GM20000 (cell line): ENCODE data around the gene RAB11FIP5.

Experiments used
- DNase-seq: peaks from one replicate; pipeline ENCODE4 v3.0.0; 2012; ENCODE audit warnings: low spot score
- CTCF ChIP-seq: IDR thresholded peaks from 2 replicates; pipeline ENCODE4 v1.5.1; 2012; ENCODE audit warnings: mild to moderate bottlenecking, control low read depth; ENCODE audit errors: extremely low read depth, missing control alignments

Gene RAB11FIP5

GRCh38 chr2:73082523-73083410, 30.0 kb downstream of the RAB11FIP5 start:
- no peak for DNase-seq
- no peak for TF ChIP-seq CTCF

GRCh38 chr2:73081181-73081671, 31.5 kb downstream of the RAB11FIP5 start:
- TF ChIP-seq CTCF: no peak
- DNase-seq: no peak

- no peak for DNase-seq
- TF ChIP-seq CTCF: no peak
Measured at GRCh38 chr2:73080321-73081131, 32.2 kb downstream of the RAB11FIP5 start.

GRCh38 chr2:73079636-73080035, 33.1 kb downstream of the RAB11FIP5 start:
- no peak for DNase-seq
- no peak for TF ChIP-seq CTCF

GRCh38 chr2:73078457-73079411, 34.0 kb downstream of the RAB11FIP5 start:
- no peak for DNase-seq
- TF ChIP-seq CTCF: no peak

GRCh38 chr2:73077424-73077795, 35.3 kb downstream of the RAB11FIP5 start:
- TF ChIP-seq CTCF: no peak
- no peak for DNase-seq
